ENCODE measurements around the gene EPB41L3.

Gene EPB41L3

DNA sequence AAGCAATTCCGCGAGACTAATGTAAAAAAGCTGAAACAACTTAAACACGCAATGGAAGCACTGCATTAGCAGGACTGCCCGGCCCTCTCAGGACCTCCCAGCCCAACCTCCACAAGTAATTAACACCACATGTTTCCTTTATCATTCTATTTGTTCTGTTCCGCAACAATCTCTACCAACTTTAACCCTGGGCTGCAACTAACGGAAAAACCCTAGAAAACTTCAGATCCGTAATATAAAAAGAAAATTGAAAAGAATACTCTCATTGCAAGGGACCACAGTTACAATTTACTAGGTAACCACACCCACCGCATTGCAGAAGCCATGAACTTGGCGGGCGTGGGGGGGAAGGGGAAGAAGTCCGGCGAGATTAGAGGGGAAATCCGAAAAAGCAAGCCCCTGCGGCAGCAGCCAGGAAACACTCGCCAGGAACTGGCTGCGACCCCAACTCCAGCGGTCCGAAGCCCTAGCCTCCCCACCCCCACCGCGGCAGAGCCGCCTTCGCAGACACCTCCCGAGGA lies 1.2 kb downstream of the EPB41L3 start:
- TF ChIP-seq, protein P1, sequence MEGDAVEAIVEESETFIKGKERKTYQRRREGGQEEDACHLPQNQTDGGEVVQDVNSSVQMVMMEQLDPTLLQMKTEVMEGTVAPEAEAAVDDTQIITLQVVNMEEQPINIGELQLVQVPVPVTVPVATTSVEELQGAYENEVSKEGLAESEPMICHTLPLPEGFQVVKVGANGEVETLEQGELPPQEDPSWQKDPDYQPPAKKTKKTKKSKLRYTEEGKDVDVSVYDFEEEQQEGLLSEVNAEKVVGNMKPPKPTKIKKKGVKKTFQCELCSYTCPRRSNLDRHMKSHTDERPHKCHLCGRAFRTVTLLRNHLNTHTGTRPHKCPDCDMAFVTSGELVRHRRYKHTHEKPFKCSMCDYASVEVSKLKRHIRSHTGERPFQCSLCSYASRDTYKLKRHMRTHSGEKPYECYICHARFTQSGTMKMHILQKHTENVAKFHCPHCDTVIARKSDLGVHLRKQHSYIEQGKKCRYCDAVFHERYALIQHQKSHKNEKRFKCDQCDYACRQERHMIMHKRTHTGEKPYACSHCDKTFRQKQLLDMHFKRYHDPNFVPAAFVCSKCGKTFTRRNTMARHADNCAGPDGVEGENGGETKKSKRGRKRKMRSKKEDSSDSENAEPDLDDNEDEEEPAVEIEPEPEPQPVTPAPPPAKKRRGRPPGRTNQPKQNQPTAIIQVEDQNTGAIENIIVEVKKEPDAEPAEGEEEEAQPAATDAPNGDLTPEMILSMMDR (IDR thresholded peaks at IDR 0.05), result no peak

DNA sequence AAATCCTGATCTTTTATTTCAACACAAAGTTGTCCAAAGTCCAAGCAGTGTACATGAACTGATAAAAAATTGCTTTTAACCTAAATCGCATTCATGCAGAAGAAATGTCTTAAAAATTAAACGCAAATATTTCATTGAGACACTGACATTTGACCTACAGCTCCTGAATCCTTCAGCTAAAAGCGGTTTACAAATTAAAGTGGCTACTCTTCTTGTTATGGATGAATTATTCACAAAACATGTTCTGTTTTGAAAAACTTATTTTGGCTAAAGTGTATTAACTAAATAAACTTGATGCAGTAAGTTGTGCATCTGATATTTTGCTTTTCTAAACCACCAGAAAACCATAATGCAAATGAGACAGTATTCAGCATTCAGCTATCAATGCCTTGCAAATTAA lies 2.2 kb downstream of the EPB41L3 start:
- TF ChIP-seq, protein P1 (IDR thresholded peaks at IDR 0.05), result no peak

DNA sequence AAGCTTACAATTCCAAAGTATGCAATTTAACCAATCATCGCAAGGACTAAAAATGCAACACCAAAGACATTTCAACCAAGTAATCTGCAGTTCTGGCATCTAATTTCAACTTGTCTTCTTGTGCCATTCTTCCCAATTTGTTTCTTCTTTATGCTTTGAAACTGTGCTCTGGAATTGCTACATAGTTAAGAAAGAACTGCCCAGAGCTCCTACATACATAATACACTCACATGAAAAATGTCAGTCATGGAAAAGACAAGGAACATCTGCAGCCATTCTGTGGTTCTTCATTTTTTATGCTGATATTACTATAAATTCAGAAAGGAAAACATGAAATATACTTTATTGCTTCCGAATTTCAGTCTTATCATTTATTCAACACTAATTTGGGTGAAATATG lies 4.4 kb downstream of the EPB41L3 start:
- TF ChIP-seq, protein P1 (IDR thresholded peaks at IDR 0.05), result no peak

DNA sequence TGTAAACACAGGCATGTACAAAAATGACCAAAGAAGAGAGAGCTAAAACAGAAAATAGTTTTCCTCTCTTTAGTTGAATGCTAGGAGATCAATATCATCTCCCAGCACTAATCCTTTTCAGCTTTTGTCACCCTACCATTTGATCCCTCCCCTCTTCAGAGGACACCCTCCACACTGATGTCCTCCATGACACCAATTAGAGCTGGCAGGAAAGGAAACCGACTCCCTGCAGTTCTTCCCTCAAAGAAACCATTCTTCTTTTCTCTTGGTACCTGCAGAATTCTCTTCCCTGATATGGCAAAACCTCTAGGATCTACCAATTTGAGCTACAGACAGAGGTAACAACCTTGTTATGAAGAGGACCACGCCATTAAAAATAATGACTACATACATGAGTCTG lies 5.3 kb downstream of the EPB41L3 start:
- TF ChIP-seq, protein P1 (IDR thresholded peaks at IDR 0.05), result no peak

DNA sequence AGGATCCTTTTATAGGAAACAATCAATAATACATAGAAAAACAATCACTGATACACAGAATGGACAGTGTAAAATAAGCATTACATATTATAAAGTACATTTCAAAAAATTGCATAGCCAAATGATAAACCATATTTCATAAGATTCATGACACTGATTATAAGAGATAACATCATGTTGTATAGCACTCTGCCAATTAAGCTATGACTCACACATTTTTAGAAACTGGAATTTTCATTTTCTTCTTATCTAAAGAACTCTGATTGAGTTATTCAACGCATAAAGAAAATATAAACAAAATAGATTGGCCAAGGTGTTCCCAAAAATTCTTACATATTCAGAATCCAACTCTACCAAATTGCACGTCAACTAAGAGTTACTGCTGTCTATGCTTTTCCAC lies 5.9 kb downstream of the EPB41L3 start:
- TF ChIP-seq, protein P1 (IDR thresholded peaks at IDR 0.05), result no peak

DNA sequence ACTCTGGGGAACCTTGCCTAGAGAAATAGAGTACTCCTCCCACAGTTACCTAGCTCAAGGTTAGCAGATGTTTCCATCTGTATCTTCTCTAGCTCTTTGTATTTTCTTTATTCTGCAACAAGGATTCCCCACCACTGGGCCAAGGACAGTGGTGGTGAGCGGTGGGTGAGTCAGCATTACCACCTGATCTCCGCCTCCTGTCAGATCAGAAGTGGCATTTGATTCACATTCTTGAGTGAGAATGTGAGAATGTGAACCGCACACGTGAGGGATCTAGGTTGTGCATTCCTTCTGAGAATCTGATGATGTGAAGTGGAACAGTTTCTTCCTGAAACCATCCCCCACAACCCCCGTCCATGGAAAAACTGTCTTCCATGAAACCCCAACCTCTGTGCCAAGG lies 9.0 kb downstream of the EPB41L3 start:
- TF ChIP-seq, protein P1 (IDR thresholded peaks at IDR 0.05), result no peak

DNA sequence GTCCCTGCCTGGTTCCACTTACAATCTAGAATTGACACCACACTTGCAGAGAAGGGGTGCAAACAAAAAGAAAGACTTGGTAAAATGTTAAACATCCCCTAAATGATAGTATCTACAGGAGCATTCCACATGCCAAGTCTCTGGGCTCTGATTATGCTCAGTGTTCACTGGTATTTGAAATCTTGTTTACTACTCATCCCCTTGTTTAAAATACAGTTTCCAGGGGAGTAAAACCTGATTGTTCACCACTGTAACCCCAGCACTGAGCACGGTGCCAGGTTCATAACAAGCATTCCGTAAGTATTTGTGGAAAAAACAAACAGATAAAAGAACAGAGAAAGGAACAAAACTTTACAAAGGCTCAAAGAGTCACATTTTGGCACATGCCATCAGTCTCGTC lies 11.7 kb downstream of the EPB41L3 start:
- TF ChIP-seq, protein P1 (IDR thresholded peaks at IDR 0.05), result no peak

DNA sequence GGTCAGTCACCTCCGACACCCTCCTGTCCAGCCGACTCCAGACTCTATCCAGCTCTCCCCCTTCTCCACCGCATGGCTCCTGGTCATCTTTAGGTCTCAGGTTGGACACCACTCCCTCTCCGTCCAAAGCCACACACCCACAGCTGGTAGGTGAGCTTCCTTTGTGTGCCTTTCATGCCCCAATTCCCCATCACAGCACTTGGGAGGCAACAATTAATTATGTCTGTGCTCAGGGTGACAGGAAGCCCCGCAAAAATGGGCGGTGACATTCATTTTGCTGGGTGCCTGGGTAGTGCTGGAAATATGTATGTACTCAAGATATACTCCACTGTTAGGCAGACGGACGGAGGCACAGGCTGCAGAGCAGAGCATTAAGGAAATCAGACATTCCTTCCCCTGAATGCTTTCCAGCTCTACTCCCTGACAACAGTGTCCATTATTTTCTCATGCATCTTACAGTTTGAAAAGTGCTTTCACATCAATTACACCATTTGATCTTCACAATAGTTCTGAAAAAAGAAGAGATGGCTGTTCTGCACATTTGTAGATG lies 13.1 kb downstream of the EPB41L3 start:
- TF ChIP-seq, protein P1 (IDR thresholded peaks at IDR 0.05), result no peak

Measured in LNCAP (cell line).